Neural progenitor cell (in vitro differentiated cells): ENCODE data around the gene CDH2. TPM values are rescaled to one million over a fixed set of nuclear protein-coding genes. Genes with fewer than 3 reads are reported as not detected.

Experiments used
- DNase-seq: peaks from one replicate; pipeline ENCODE4 v3.0.0-alpha.2; 2016; ENCODE audit warnings: low spot score
- H2AFZ ChIP-seq: fragments of 200-600 bp; sonication (generic); replicated peaks from 2 replicates; pipeline ENCODE4 v1.6.1; 2016; ENCODE audit warnings: antibody characterized with exemption
- H3F3A ChIP-seq: fragments of 200-600 bp; sonication (generic); 2 replicates; pipeline ENCODE4 v1.6.1; 2016; ENCODE audit warnings: antibody characterized with exemption, low read depth
- H3K27ac ChIP-seq: fragments of 200-600 bp; sonication (generic); 2 replicates; pipeline ENCODE4 v1.5.1; 2016; ENCODE audit warnings: mild to moderate bottlenecking
- H3K27me3 ChIP-seq: fragments of 200-600 bp; sonication (generic); 2 replicates; pipeline ENCODE4 v1.6.1; 2016; ENCODE audit warnings: mild to moderate bottlenecking, moderate library complexity
- H3K36me3 ChIP-seq: fragments of 200-600 bp; sonication (generic); 2 replicates; pipeline ENCODE4 v1.5.1; 2016
- H3K4me1 ChIP-seq: fragments of 200-600 bp; sonication (generic); 2 replicates; pipeline ENCODE4 v1.6.1; 2016; ENCODE audit warnings: mixed run types
- H3K4me2 ChIP-seq: fragments of 200-600 bp; sonication (generic); 2 replicates; pipeline ENCODE4 v1.6.1; 2016
- H3K4me3 ChIP-seq: fragments of 200-600 bp; sonication (generic); 2 replicates; pipeline ENCODE4 v1.5.1; 2016
- H3K79me2 ChIP-seq: fragments of 200-600 bp; sonication (generic); 2 replicates; pipeline ENCODE4 v1.6.1; 2016; ENCODE audit warnings: low read depth
- H3K9ac ChIP-seq: fragments of 200-600 bp; sonication (generic); 2 replicates; pipeline ENCODE4 v1.6.1; 2016
- H3K9me3 ChIP-seq: fragments of 200-600 bp; sonication (generic); 2 replicates; pipeline ENCODE4 v1.5.1; 2016; ENCODE audit warnings: low read depth
- H4K20me1 ChIP-seq: fragments of 200-600 bp; sonication (generic); 2 replicates; pipeline ENCODE4 v1.6.1; 2016; ENCODE audit warnings: low read depth
- H3K27ac Mint-ChIP-seq: 3 replicates; pipeline ENCODE4 v1.8.0; 2021; ENCODE audit warnings: mixed read lengths
- H3K27me3 Mint-ChIP-seq: 2 replicates; pipeline ENCODE4 v1.8.0; 2022; ENCODE audit warnings: low read depth, mild to moderate bottlenecking, inconsistent platforms, moderate library complexity, mixed read lengths; ENCODE audit not compliant: insufficient read depth
- H3K36me3 Mint-ChIP-seq: 3 replicates; pipeline ENCODE4 v1.8.0; 2021; ENCODE audit warnings: mixed read lengths
- H3K4me1 Mint-ChIP-seq: 3 replicates; pipeline ENCODE4 v1.8.0; 2021; ENCODE audit warnings: mixed read lengths
- H3K4me3 Mint-ChIP-seq: 3 replicates; pipeline ENCODE4 v1.8.0; 2021; ENCODE audit warnings: mild to moderate bottlenecking, moderate library complexity, mixed read lengths
- H3K9me3 Mint-ChIP-seq: 3 replicates; pipeline ENCODE4 v1.8.0; 2020; ENCODE audit warnings: mixed read lengths
- CTCF ChIP-seq: fragments of 200-600 bp; sonication (generic); IDR thresholded peaks from 2 replicates; pipeline ENCODE4 v1.5.1; 2017; ENCODE audit warnings: antibody characterized with exemption, mild to moderate bottlenecking
- EZH2 ChIP-seq: fragments of 200-600 bp; sonication (generic); IDR thresholded peaks from 2 replicates; pipeline ENCODE4 v1.6.1; 2017; ENCODE audit warnings: antibody characterized with exemption, mild to moderate bottlenecking, moderate library complexity
- EZH2phosphoT487 ChIP-seq: fragments of 200-600 bp; sonication (generic); IDR thresholded peaks from 2 replicates; pipeline ENCODE4 v1.6.1; 2017; ENCODE audit warnings: antibody characterized with exemption
- total RNA-seq: library from RNA; depleted of rRNA; stranded (reverse); fragments of >200 nt; gene quantifications from 2 replicates; pipeline ENCODE4 v1.2.3, GENCODE V29; 2015; ENCODE audit warnings: low replicate concordance

CDH2 gene
- total RNA-seq, 1 donor from 2014 or later, result 459 TPM

DNA sequence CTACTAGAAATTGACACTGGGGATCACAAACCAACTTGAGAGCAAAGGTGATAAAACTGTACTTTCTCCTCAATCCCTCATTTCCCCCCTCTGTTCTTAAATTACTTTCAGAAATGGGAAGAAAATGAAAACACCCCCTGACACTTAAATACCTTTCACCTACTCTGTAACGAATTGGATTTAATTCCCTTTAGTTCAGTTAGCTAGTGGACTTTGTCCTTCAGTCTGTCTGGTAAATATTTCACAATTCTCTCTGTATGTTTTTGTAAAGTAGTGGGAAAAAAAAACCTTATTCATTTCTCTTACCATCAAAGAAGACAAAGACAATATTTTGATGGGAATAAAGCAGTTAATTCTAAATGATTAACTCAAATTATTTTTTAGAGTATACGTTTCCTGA is 85.7 kb downstream of the CDH2 start:
- Histone ChIP-seq H3K27me3 (no peaks in the 10 kb centered on the region), H2AFZ (no peak overlapping the region), H3K4me1 (peaks cover 72% of the 10 kb centered on the region), H3K4me2 (peak overlapping the region; percentile 10), H3K27ac (peak overlapping the region; percentile 7), H3K79me2 (peaks cover 99% of the 10 kb centered on the region), H3K36me3 (peaks cover 5% of the 10 kb centered on the region), H3F3A (peaks cover 49% of the 10 kb centered on the region), H3K9ac (no peak overlapping the region), H4K20me1 (peaks cover 95% of the 10 kb centered on the region), H3K9me3 (no peaks in the 10 kb centered on the region), H3K4me3 (no peak overlapping the region)
- no peak overlapping the region for H3K27ac Mint-ChIP-seq
- TF ChIP-seq EZH2 (no peak), EZH2phosphoT487 (no peak), CTCF (no peak)
- H3K4me1 Mint-ChIP-seq, result peaks cover 56% of the 10 kb centered on the region
- no peak for DNase-seq
- no peaks in the 10 kb centered on the region for H3K27me3 Mint-ChIP-seq
- no peaks in the 10 kb centered on the region for H3K9me3 Mint-ChIP-seq
- peaks cover 22% of the 10 kb centered on the region for H3K36me3 Mint-ChIP-seq
- H3K4me3 Mint-ChIP-seq, result no peak overlapping the region

DNA sequence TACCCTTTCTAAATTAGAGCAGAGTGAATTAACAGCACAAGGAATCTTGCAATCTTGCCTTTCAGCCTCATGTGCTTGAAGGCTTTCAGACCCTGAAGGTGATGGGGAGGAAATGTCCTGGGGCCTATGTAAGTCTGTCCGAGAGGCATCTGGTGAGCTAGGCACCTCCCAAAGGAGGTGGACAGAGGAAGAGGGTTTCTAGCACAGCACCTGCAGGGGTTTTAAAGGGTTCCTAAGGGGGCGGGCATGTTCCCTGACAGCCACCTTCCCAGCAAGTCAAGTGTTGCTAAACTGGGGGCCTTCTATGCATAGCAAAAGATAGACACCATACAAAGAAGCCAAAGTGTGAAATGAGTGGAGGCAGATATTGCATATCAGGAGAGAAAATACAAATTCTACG is 88.5 kb downstream of the CDH2 start:
- H3K27me3 Mint-ChIP-seq, result no peaks in the 10 kb centered on the region

GRCh38 chr18:28086670-28087552 is 90.0 kb downstream of the CDH2 start:
- DNase-seq, result peak; percentile 62
- no peak overlapping the region for H3K9ac ChIP-seq

More for the DNA sequence above, 88.5 kb downstream of the CDH2 start:
- H2AFZ ChIP-seq, result no peak overlapping the region
- Mint-ChIP-seq H3K4me1 (peaks cover 80% of the 10 kb centered on the region), H3K27ac (peak overlapping the region; percentile 65), H3K4me3 (no peak overlapping the region), H3K9me3 (no peaks in the 10 kb centered on the region), H3K36me3 (peaks cover 15% of the 10 kb centered on the region)
- no peaks in the 10 kb centered on the region for H3K27me3 ChIP-seq
- peak; percentile 54 for DNase-seq
- H4K20me1 ChIP-seq, result peaks cover 100% of the 10 kb centered on the region
- peak overlapping the region; percentile 71 for H3K4me2 ChIP-seq
- H3K79me2 ChIP-seq, result peaks cover 100% of the 10 kb centered on the region
- H3K27ac ChIP-seq, result peak overlapping the region; percentile 83
- peak overlapping the region; percentile 1 for H3K4me3 ChIP-seq
- peaks cover 66% of the 10 kb centered on the region for H3F3A ChIP-seq
- no peaks in the 10 kb centered on the region for H3K9me3 ChIP-seq
- TF ChIP-seq EZH2phosphoT487 (no peak), EZH2 (no peak), CTCF (no peak)
- no peaks in the 10 kb centered on the region for H3K36me3 ChIP-seq
- no peak overlapping the region for H3K9ac ChIP-seq
- peaks cover 94% of the 10 kb centered on the region for H3K4me1 ChIP-seq

More at GRCh38 chr18:28086670-28087552, 90.0 kb downstream of the CDH2 start:
- no peaks in the 10 kb centered on the region for H3K9me3 ChIP-seq
- no peaks in the 10 kb centered on the region for H3K9me3 Mint-ChIP-seq
- peak overlapping the region; percentile 89 for H3K27ac Mint-ChIP-seq
- H3K4me3 ChIP-seq, result peak overlapping the region; percentile 28
- peaks cover 79% of the 10 kb centered on the region for H3K4me1 Mint-ChIP-seq
- H3K36me3 ChIP-seq, result no peaks in the 10 kb centered on the region
- H3K79me2 ChIP-seq, result peaks cover 100% of the 10 kb centered on the region
- peak overlapping the region; percentile 71 for H3K4me2 ChIP-seq
- peak overlapping the region; percentile 34 for H3K4me3 Mint-ChIP-seq
- no peak for TF ChIP-seq EZH2phosphoT487
- TF ChIP-seq CTCF, result no peak
- no peak for TF ChIP-seq EZH2
- peaks cover 66% of the 10 kb centered on the region for H3F3A ChIP-seq
- no peak overlapping the region for H2AFZ ChIP-seq
- peaks cover 84% of the 10 kb centered on the region for H3K4me1 ChIP-seq
- no peaks in the 10 kb centered on the region for H3K27me3 Mint-ChIP-seq
- peak overlapping the region; percentile 83 for H3K27ac ChIP-seq
- no peaks in the 10 kb centered on the region for H3K27me3 ChIP-seq
- H4K20me1 ChIP-seq, result peaks cover 100% of the 10 kb centered on the region
- H3K36me3 Mint-ChIP-seq, result peaks cover 7% of the 10 kb centered on the region
